Vagina (tissue), 2 donors: ENCODE results near the gene PTGFRN. TPM values are rescaled to one million over a fixed set of nuclear protein-coding genes. Genes with fewer than 3 reads are reported as not detected.
A peak's percentile ranks its signal among the peaks of the same experiment; 100 is the strongest.

Experiments used
- DNase-seq, 2 donors: peaks; one replicate each; pipeline ENCODE4 v3.0.0-alpha.2; 2017; ENCODE audit errors: extremely low spot score in 2 of 2
- H3K27ac ChIP-seq: fragments of 200-600 bp; sonication (generic); one replicate; pipeline ENCODE4 v1.5.1; 2019
- H3K27me3 ChIP-seq: fragments of 200-600 bp; sonication (generic); one replicate; pipeline ENCODE4 v1.5.1; 2019
- H3K36me3 ChIP-seq, 2 donors: fragments of 200-600 bp; sonication (generic); one replicate each; pipeline ENCODE4 v1.5.1; 2017 to 2019
- H3K4me1 ChIP-seq: fragments of 200-600 bp; sonication (generic); one replicate; pipeline ENCODE4 v1.5.1; 2019
- H3K4me3 ChIP-seq, 2 donors: fragments of 200-600 bp; sonication (generic); 1 replicate in 1 of 2; 2 replicates in 1 of 2; pipeline ENCODE4 v1.5.1; 2016 to 2019
- H3K9me3 ChIP-seq: fragments of 200-600 bp; sonication (generic); one replicate; pipeline ENCODE4 v1.5.1; 2019
- POLR2A ChIP-seq, 2 donors: fragments of 450-650 bp; IDR thresholded peaks; one replicate each; pipeline ENCODE4 v1.6.1; 2017; ENCODE audit warnings: antibody characterized with exemption in 2 of 2, mild to moderate bottlenecking in 2 of 2, moderate library complexity in 2 of 2
- POLR2AphosphoS5 ChIP-seq, 2 donors: sonication (generic); formaldehyde crosslinking; IDR thresholded peaks; one replicate each; pipeline ENCODE4 v1.9.0; 2017; ENCODE audit warnings: antibody characterized with exemption in 2 of 2, mild to moderate bottlenecking in 2 of 2, low read depth in 1 of 2; ENCODE audit not compliant: insufficient read depth in 1 of 2
- intact Hi-C: fragments of 100-400 bp; cut with DNase I; formaldehyde crosslinking; loops from one replicate; pipeline ENCODE4 v1.15.1; 2023
- total RNA-seq: library from RNA; depleted of rRNA; stranded (reverse); fragments of >200 nt; gene quantifications from one replicate; pipeline ENCODE4 v1.2.3, GENCODE V29; 2016
- TF ChIP-seq, protein P1 (sequence below), 3 experiments: fragments of 450-650 bp in 2 of 3; fragments of 200-600 bp in 1 of 3; sonication (generic) in 1 of 3; IDR thresholded peaks; one replicate each; pipeline ENCODE4 v1.5.1; 2017 to 2019; ENCODE audit warnings: antibody characterized with exemption in 3 of 3, mild to moderate bottlenecking in 2 of 3, moderate library complexity in 2 of 3

Gene PTGFRN
- total RNA-seq, 1 donor from 2014 or later = 52.8 TPM

DNA sequence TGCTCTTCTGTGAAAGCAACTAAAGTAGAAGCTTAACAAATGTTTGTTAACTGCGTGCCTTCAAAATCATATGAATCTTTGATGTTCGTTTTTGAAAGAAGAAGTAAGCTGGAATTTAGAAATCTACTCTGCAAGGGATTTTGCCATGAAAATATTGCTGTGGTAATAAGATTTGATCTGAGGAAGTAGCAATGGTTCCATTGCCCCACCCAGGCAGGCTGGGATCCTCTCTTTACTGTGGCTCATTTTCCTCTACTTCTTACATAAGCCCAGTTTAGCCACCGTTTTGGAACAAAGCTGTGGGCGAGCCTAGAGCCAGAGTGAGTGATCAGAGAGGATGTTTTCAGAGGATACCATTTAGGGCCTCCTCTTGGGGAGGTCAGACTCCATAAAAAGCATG, 20.3 kb upstream of the PTGFRN start:
- Histone ChIP-seq H3K4me3 (no peak overlapping the region), H3K9me3 (no peaks in the 10 kb centered on the region), H3K36me3 (no peaks in the 10 kb centered on the region), H3K4me1 (peaks cover 11% of the 10 kb centered on the region), H3K27me3 (no peaks in the 10 kb centered on the region), H3K27ac (no peak overlapping the region)
- intact Hi-C loops = no loop called here
- DNase-seq = no peak
- no peak for TF ChIP-seq POLR2A (IDR thresholded peaks at IDR 0.05)
- no peak for TF ChIP-seq POLR2AphosphoS5 (IDR thresholded peaks at IDR 0.05; ENCODE audit: insufficient read depth in 1 of 2, low read depth in 1 of 2)
- TF ChIP-seq, protein P1, sequence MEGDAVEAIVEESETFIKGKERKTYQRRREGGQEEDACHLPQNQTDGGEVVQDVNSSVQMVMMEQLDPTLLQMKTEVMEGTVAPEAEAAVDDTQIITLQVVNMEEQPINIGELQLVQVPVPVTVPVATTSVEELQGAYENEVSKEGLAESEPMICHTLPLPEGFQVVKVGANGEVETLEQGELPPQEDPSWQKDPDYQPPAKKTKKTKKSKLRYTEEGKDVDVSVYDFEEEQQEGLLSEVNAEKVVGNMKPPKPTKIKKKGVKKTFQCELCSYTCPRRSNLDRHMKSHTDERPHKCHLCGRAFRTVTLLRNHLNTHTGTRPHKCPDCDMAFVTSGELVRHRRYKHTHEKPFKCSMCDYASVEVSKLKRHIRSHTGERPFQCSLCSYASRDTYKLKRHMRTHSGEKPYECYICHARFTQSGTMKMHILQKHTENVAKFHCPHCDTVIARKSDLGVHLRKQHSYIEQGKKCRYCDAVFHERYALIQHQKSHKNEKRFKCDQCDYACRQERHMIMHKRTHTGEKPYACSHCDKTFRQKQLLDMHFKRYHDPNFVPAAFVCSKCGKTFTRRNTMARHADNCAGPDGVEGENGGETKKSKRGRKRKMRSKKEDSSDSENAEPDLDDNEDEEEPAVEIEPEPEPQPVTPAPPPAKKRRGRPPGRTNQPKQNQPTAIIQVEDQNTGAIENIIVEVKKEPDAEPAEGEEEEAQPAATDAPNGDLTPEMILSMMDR (IDR thresholded peaks at IDR 0.05) = no peak

DNA sequence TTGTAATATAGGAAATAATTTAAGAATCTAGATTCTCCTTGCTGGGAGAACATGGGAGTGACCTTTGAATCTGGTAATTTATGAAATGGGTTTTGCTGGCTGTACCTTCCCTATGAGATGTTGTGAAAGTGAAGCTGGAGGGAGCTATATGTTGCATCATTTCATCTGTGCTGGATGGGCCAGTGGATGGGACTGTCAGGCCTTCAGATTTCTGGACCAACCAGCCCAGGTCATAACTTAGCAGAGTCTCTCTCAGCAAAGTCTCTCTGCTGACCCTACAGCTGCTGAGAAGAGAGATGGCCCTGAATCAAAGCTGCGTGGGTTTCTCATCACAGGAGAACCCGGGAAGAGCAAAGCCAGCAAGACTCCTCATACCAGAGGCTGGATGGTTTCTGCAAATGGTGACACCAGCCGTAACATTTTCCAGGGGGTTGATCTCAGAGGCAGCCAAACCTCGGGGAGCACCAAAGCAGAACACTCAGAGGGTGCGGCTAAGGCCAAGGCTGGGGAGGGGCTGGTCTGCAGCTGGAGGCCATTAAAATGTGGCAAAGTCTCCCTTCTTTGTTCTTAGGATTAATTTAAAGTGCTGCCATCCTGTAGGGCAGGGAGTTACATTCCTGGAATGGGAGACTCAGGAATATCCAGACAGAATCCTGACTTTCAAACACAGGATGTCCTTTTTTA, 18.2 kb upstream of the PTGFRN start:
- H3K27me3 ChIP-seq = no peaks in the 10 kb centered on the region
- H3K9me3 ChIP-seq = no peaks in the 10 kb centered on the region
- intact Hi-C loops = no loop called here
- peaks cover 11% of the 10 kb centered on the region for H3K4me1 ChIP-seq
- TF ChIP-seq POLR2AphosphoS5 (IDR thresholded peaks at IDR 0.05; ENCODE audit: insufficient read depth in 1 of 2, low read depth in 1 of 2) (no peak), POLR2A (IDR thresholded peaks at IDR 0.05) (no peak)
- TF ChIP-seq, protein P1 (IDR thresholded peaks at IDR 0.05) = no peak
- DNase-seq = no peak
- H3K36me3 ChIP-seq = no peaks in the 10 kb centered on the region
- no peak overlapping the region for H3K4me3 ChIP-seq
- H3K27ac ChIP-seq = peak overlapping the region; percentile 42

DNA sequence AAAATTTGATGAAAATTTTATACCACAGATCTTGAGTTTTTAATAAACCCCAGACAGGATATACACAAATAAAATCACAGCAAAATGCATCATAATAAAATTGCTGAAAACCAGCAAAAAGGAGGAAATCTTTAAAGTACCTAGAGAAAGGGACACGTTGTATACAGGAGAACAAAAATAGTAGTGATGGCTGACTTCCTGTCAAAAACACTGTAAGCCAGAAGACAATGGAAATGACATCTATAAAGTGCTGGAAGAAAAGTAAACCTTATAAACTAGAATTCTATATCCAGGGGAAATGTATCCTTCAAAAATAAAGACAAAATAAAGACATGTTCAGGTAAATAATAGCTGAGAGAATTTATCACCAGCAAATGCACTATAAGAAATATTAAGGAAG, 14.6 kb upstream of the PTGFRN start:
- H3K4me1 ChIP-seq = peaks cover 11% of the 10 kb centered on the region
- intact Hi-C loops = no loop called here

DNA sequence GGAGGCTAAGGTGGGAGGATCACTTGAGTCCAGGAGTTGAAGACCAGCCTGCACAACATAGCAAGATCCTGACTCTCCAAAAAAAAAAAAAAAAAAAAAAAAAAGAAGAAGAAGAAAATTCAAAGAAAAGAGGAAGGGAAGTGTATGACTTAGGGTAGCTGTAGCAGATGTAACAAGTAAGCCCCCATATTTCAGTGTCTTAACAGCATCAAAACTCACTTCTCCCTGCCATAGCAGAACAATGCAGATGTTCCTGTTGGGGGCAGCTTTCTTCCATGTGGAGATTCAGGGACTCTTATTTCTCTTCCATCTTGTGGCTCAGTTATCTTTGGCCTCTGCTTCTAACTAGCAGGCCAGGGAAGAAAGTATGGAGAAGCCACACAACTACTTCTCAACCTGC, 10.2 kb upstream of the PTGFRN start:
- TF ChIP-seq, protein P1 (IDR thresholded peaks at IDR 0.05) = no peak
- TF ChIP-seq POLR2A (IDR thresholded peaks at IDR 0.05) (no peak), POLR2AphosphoS5 (IDR thresholded peaks at IDR 0.05; ENCODE audit: insufficient read depth in 1 of 2, low read depth in 1 of 2) (no peak)
- no peaks in the 10 kb centered on the region for H3K27me3 ChIP-seq
- H3K9me3 ChIP-seq = no peaks in the 10 kb centered on the region
- H3K27ac ChIP-seq = no peak overlapping the region
- H3K4me1 ChIP-seq = no peaks in the 10 kb centered on the region
- H3K36me3 ChIP-seq = no peaks in the 10 kb centered on the region
- intact Hi-C loops = no loop called here
- no peak overlapping the region for H3K4me3 ChIP-seq
- DNase-seq = no peak

More for the DNA sequence above, 14.6 kb upstream of the PTGFRN start:
- Histone ChIP-seq H3K27ac (no peak overlapping the region), H3K9me3 (no peaks in the 10 kb centered on the region), H3K27me3 (no peaks in the 10 kb centered on the region), H3K36me3 (no peaks in the 10 kb centered on the region), H3K4me3 (no peak overlapping the region)
- DNase-seq = no peak
- TF ChIP-seq POLR2A (IDR thresholded peaks at IDR 0.05) = no peak
- TF ChIP-seq POLR2AphosphoS5 (IDR thresholded peaks at IDR 0.05; ENCODE audit: insufficient read depth in 1 of 2, low read depth in 1 of 2) = no peak
- TF ChIP-seq, protein P1 (IDR thresholded peaks at IDR 0.05) = no peak
